Activated T-helper 9 cell treated with anti-CD3 and anti-CD28 coated beads, Interleukin-2, amount 50 U/mL, for 16 hours (primary cell): ENCODE measurements around the gene NDUFS6.

Source experiments
- DNase-seq: peaks from one replicate; pipeline ENCODE4 v3.0.0-alpha.2; 2020; ENCODE audit warnings: low read depth

NDUFS6 gene

GRCh38 chr5:1853531-1853930 is 52.3 kb downstream of the NDUFS6 start:
- DNase-seq = no peak

DNA sequence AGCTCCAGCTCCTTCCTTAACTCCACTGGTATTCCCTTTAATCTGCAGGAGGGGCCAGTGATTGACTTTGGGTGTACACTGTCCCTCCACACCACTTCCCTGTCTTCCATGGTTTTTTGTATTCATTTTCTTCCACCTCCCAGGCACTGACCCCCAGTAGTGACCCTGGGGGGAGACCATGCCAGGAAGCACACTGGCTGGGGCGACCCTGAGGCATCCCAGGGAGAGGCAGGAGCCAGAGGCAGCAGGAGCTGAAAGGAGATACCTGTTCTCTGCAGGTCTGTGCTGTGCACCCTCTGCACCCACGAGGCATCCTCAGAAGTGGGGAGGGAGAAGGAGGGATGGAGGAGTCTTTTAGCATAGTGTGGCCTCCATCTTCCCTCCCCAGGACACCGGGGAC is 53.9 kb downstream of the NDUFS6 start:
- no peak for DNase-seq

GRCh38 chr5:1855596-1855995 is 54.4 kb downstream of the NDUFS6 start:
- DNase-seq = no peak

- DNase-seq = no peak
Observed at GRCh38 chr5:1856596-1857255, 55.5 kb downstream of the NDUFS6 start.

- DNase-seq = no peak
Observed at GRCh38 chr5:1857256-1857600, 56.0 kb downstream of the NDUFS6 start.

GRCh38 chr5:1858436-1858835 is 57.2 kb downstream of the NDUFS6 start:
- DNase-seq = no peak

GRCh38 chr5:1859099-1859498 is 57.9 kb downstream of the NDUFS6 start:
- no peak for DNase-seq

GRCh38 chr5:1860021-1860610 is 58.9 kb downstream of the NDUFS6 start:
- no peak for DNase-seq

DNA sequence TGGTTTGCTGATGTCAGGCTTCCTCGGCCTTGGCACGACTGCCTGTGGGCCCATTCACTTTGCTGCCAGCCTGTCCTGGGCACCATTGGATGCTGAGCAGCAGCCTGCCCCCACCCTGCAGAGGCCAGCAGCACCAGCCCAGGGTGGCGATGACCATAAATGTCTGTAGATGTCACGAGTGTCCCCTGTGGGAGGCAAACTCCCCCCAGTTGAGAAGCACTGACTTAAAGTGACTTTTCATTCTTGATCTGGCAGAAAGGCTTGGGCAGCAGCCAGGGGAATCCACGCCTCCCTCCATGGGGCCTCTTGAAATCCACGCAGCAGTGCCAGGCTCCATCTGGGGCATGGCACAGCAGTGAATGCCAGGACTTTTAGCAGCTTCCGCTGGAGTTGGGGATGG is 59.7 kb downstream of the NDUFS6 start:
- DNase-seq = no peak

DNA sequence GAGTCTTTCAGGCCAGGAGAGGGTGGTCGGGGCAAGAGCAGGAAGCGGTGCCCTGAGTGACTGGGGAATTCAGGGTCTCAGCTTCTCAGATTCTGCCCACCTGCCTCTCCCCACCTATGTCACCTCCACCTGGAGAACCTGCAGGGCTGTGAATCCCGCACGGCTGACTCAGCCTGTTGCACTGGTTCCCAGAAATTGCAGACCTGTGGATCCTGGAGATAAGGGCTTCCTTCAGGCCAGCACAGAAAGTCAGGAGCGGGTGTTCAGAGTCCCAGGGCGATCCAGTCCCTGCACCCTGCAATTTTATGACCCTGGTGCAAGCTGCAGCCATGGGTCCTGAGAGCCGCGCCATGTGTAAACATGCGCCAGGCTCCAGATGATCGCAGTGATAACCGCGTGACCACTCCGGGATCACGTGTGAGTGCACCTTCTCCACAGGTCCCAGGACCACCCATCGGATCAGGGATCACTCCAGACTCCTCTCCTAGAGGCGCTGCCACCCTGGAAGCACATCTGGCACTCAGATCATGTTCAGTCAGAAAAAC is 63.8 kb downstream of the NDUFS6 start:
- DNase-seq = no peak

DNA sequence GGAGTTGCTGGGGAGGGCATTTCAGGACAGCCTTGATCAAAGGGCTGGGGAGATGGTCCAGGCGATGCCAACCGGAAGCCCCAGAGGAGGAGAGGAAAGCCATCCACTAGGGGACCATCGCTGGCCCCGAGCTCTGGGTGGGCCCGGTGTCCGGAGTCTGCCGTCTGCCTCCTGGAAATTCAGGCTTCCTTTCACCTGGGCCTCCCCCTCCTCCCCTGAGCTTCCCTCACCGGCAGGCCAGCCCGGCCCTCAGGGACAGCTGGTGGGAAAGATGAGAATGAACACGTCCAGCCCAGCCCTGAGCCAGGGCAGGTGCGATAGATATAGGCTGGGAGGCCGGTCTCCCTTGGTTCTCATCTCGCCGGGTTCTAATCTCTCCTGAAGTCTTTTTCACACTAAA is 64.3 kb downstream of the NDUFS6 start:
- no peak for DNase-seq
